GM12892 (cell line): ENCODE results near the gene LRRC9.

ENCODE experiments used
- DNase-seq: peaks from one replicate; pipeline ENCODE4 v3.0.0; 2011; ENCODE audit not compliant: insufficient read length
- FAIRE-seq: peaks from 2 replicates; lab custom pipeline; 2011; peaks lifted over from hg19 to GRCh38; lab: Jason Lieb, UNC
- POLR2A ChIP-seq: IDR thresholded peaks from 2 replicates; pipeline ENCODE4 v1.6.1; 2011; ENCODE audit warnings: low read depth, low read length, control low read depth
- POLR2AphosphoS5 ChIP-seq: IDR thresholded peaks from 2 replicates; pipeline ENCODE4 v1.6.1; 2011; ENCODE audit warnings: low read depth, low read length, control low read depth
- TAF1 ChIP-seq: IDR thresholded peaks from 2 replicates; pipeline ENCODE4 v1.6.1; 2011; ENCODE audit warnings: low read depth, mild to moderate bottlenecking, control low read depth, low read length, borderline replicate concordance

Gene LRRC9

DNA sequence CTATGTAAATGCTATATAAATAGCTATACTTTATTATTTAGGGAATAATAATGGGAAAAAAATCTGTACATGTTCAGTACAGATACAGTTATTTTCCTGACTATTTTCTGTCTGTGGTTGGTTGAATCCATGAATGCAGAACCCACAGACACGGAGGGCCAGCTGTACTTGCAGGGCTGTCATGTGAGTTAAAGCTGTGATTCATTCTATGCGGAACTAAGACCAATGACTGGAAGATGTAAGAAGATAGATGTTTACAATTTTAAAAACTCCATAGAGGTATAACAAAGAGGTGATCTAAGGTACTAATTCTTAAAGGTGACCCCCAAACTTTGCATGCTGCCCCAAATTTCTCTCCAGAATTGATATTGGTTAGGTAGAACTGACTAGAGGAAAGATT lies 186.4 kb downstream of the LRRC9 start:
- FAIRE-seq, result no peak
- DNase-seq, result no peak
- TF ChIP-seq POLR2A (no peak), TAF1 (no peak), POLR2AphosphoS5 (no peak)

DNA sequence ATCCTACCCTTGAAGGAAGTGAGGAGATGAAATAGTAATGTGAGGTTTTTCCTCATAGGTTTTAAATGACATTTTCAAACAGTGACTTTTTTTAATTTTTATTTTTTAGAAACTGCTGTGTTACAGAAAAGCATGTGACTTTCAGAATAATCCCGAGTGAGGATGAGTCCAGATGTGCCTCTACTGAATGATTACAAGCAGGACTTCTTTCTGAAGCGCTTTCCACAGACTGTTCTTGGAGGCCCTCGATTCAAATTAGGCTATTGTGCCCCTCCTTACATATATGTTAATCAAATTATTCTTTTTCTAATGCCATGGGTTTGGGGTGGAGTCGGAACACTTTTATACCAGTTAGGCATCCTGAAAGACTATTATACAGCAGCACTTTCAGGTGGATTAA lies 187.5 kb downstream of the LRRC9 start:
- FAIRE-seq (no peak), DNase-seq (no peak)
- no peak for TF ChIP-seq POLR2A
- TF ChIP-seq TAF1, result no peak
- TF ChIP-seq POLR2AphosphoS5, result no peak

DNA sequence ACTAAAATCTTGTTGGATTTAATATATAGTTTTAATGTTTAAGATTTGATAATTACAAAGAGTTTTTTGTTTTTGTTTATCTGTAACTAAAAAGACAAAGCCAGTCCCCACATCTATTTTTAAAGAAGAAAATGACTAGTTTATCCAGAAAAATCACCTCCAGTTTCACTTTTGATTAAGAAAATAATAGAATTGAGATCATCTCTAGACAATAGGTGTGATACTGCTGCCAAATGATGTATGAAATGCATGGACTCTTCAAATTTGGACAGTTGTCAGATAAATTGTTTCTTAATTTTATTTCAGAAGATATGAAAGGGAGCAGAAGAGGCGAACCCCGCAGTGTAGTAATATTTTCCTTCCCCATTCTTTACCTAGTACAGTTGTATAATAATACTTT lies 191.8 kb downstream of the LRRC9 start:
- FAIRE-seq, result no peak
- no peak for TF ChIP-seq POLR2AphosphoS5
- no peak for TF ChIP-seq POLR2A
- no peak for TF ChIP-seq TAF1

More for the DNA sequence above, 191.8 kb downstream of the LRRC9 start:
- no peak for DNase-seq
